Neuron (in vitro differentiated cells): Measurements from ENCODE around the gene DOLPP1.
A peak's percentile ranks its signal among the peaks of the same experiment; 100 is the strongest.
"Not testable (repeated sequence)": the region's sequence is repeated elsewhere in the genome, so short reads cannot be mapped to it uniquely, and the experiment has no call there.

ENCODE experiments used
- H2AFZ ChIP-seq: one replicate; pipeline ENCODE4 v1.6.1; 2013; ENCODE audit warnings: low read depth, mild to moderate bottlenecking, inconsistent platforms, low read length, moderate library complexity
- H3K27me3 ChIP-seq: one replicate; pipeline ENCODE4 v1.6.1; 2013; ENCODE audit warnings: low read length; ENCODE audit not compliant: insufficient read depth
- H3K36me3 ChIP-seq: one replicate; pipeline ENCODE4 v1.6.1; 2013; ENCODE audit warnings: low read length; ENCODE audit not compliant: insufficient read depth
- H3K4me1 ChIP-seq: one replicate; pipeline ENCODE4 v1.6.1; 2013; ENCODE audit warnings: low read length; ENCODE audit not compliant: insufficient read depth
- H3K4me3 ChIP-seq: 2 replicates; pipeline ENCODE4 v1.5.1; 2013; ENCODE audit warnings: mild to moderate bottlenecking, low read length, moderate library complexity
- H3K9me3 ChIP-seq: one replicate; pipeline ENCODE4 v1.6.1; 2013; ENCODE audit warnings: low read length

The DOLPP1 gene, protein sequence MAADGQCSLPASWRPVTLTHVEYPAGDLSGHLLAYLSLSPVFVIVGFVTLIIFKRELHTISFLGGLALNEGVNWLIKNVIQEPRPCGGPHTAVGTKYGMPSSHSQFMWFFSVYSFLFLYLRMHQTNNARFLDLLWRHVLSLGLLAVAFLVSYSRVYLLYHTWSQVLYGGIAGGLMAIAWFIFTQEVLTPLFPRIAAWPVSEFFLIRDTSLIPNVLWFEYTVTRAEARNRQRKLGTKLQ

DNA sequence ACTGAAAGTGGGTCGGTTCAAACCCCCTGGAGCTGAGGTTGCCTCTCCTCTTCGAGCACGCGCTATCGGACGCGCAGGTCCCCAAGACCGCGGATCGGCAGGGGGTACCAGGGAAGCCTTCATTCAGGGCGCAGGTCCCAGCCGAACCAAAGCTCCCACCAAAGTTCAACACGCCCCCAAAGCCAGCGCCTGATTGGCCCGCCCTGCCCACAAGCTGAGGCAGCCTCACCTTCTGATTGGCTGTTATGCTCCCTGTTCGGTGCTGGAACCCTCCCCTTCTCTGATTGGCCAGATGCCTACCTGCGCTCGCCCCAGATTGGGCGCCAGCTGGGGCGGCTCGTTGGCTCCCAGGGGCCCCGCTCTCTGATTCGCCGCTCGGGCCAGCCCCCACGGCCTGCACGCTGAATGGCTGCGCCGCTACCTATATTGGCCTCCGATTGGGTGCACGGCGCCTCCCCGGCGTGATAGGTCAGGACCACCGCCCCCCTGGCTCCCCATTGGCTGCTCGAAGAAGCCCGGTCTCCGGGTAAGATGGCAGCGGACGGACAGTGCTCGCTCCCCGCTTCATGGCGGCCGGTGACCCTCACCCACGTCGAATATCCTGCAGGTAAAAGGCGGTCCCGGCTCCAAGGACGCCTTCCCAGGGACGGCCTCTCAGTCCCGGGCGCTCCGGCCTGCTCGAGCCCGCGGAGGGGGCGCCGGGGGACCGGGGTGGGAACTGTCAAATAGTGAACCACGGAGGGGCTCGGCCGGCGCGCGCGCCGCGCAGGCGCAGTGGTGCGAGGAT lies at the start of gene DOLPP1:
Gene DOLPP1, plus strand, starts transcription at position 511 of the 787 bp plus-strand sequence. Its CDS starts 21 bp downstream, at position 532.
- Histone ChIP-seq H2AFZ (peak within 1 kb of the TSS; percentile 83), H3K9me3 (no peaks in the 10 kb centered on the region), H3K4me1 (peaks cover 19% of the 10 kb centered on the region), H3K27me3 (no peaks in the 10 kb centered on the region), H3K4me3 (peak within 1 kb of the TSS; percentile 67), H3K36me3 (peaks cover 16% of the 10 kb centered on the region)

DNA sequence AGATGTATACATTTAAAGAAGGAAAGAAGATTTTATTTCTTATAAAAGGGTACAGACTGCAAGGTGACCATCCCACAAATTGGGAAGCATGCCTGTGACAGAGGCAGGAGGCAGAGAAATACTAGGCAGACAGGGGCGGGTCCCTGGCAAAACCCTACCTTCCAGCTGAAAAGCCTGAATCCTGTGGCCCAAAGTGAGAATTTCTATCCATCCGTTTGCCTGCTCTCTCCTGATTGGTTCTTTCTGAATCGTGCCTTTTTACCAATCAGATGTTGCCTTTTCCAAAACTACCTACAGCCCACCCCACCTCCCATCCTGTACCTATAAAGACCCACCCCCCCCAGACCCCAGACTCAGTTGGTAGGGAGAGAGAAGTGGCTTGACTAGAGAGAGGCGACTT lies 49.4 kb upstream of the DOLPP1 start:
- Histone ChIP-seq H3K4me1 (peaks cover 28% of the 10 kb centered on the region), H3K9me3 (no peaks in the 10 kb centered on the region), H3K36me3 (no peaks in the 10 kb centered on the region), H3K4me3 (no peak overlapping the region), H2AFZ (no peak overlapping the region), H3K27me3 (no peaks in the 10 kb centered on the region)

DNA sequence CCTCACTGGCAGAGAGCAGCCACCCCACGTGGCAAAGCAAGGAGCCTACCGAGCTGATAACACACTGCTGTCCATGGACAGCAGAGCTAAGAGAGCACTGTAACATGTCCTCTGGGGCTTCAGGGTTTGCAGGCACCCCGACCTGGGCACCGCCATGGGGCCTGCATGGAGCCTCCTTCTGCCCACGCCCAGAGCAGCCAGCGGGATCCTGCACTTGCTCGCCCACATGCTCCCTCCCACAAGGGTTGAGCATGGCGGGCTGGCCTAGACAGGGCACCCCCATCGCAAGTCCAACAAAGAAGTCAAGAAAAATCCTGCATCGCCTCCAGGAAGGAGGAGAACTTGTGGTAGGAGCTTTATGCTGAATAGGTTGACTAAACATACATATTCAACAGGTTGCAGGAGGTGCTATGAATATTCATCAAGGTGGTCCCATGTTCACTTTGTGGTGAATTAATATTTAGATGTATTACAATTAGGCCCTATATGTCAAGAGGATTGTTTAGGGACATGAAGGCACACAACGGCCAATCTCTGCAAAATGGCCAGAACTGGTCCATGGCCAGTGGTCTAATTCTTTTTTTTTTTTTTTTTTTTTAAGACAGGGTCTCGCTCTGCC lies 48.3 kb upstream of the DOLPP1 start:
- no peak overlapping the region for H3K4me3 ChIP-seq
- no peaks in the 10 kb centered on the region for H3K36me3 ChIP-seq
- no peak overlapping the region for H2AFZ ChIP-seq
- peaks cover 24% of the 10 kb centered on the region for H3K4me1 ChIP-seq
- H3K9me3 ChIP-seq: no peaks in the 10 kb centered on the region
- H3K27me3 ChIP-seq: no peaks in the 10 kb centered on the region

DNA sequence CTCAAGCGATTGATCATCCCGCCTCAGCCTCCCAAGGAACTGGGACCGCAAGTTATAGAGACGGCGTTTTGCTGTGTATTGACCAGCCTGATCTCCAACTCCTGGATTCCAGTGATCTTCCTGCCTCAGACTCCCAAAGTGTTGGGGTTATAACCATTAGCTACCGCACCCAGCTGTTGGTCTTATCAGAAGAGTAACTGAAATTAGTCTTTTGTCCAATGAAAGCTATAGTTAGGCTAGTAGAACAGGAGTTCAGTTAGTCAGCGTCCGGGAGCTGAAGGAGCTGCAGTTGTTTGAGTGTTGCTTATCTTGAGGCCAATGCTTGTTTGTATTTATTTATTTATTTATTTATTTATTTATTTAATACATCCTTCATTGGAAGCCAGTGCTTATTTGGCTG lies 47.7 kb upstream of the DOLPP1 start:
- peaks cover 28% of the 10 kb centered on the region for H3K4me1 ChIP-seq

DNA sequence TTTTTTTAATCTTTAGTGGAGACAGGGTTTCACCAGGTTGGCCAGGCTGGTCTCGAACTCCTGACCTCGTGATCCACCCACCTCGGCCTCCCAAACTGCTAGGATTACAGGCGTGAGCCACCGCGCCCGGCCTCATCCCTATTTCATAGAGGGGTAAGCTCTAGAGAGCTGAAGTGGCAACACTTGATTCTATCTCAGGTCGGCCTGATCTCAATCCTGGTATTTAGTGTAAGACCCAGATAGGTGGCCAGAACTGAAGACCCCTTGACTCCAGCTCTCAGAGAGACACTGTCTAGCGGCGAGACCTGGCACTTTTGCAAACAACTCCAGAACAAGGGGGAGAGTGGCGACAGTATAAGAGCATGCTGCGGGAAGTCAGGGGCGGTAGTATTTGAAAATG lies 45.1 kb upstream of the DOLPP1 start:
- H2AFZ ChIP-seq: peak overlapping the region; percentile 86
- not testable (repeated sequence) for H3K27me3 ChIP-seq, H3K9me3 ChIP-seq, H3K36me3 ChIP-seq
- peaks cover 20% of the 10 kb centered on the region for H3K4me1 ChIP-seq
- peak overlapping the region; percentile 39 for H3K4me3 ChIP-seq

More for the DNA sequence above, 47.7 kb upstream of the DOLPP1 start:
- Histone ChIP-seq H3K4me3 (no peak overlapping the region), H2AFZ (no peak overlapping the region), H3K36me3 (no peaks in the 10 kb centered on the region), H3K9me3 (no peaks in the 10 kb centered on the region), H3K27me3 (no peaks in the 10 kb centered on the region)

DNA sequence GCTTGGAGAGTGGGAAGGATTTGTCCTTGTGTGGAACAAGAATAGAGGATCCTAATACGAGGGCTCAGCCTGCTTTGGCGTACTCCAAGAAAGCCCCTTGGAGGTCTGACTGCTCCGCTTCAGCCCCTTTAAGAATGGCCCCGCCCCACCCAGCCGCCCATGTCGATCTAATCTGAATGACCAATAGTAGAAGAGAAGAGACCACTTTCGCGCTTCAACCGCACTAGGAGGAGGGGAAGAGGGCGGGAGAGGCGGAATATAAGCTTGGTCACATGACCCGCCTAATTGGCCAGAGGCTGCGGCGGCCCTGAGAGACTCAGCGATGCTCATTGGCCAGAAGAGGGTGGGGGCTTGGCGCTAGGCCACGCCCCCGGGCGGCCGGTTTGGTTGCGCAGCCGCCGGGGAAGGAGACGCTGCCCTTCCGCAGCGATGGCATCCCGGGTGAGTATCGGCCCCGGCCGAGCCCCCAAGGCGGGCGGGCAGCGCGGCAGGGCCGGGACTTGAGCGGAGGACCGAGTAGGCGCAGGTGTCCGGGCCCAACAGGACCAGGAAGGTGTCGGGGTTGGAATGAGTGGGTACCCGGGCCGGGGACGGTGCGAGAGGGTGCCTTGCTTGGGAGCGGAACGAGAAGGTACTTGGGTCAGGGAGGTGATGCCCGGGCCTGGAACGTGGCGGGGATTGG lies 44.5 kb upstream of the DOLPP1 start, which contains the start of gene MIGA2:
Gene MIGA2, plus strand, starts transcription at position 386 of the 682 bp plus-strand sequence. CDS start 3,969 bp downstream, outside the sequence.
- Histone ChIP-seq H3K27me3 (no peaks in the 10 kb centered on the region), H3K36me3 (peaks cover 6% of the 10 kb centered on the region), H2AFZ (peak within 1 kb of the TSS; percentile 86), H3K9me3 (no peaks in the 10 kb centered on the region), H3K4me3 (peak within 1 kb of the TSS; percentile 81), H3K4me1 (peaks cover 20% of the 10 kb centered on the region)

DNA sequence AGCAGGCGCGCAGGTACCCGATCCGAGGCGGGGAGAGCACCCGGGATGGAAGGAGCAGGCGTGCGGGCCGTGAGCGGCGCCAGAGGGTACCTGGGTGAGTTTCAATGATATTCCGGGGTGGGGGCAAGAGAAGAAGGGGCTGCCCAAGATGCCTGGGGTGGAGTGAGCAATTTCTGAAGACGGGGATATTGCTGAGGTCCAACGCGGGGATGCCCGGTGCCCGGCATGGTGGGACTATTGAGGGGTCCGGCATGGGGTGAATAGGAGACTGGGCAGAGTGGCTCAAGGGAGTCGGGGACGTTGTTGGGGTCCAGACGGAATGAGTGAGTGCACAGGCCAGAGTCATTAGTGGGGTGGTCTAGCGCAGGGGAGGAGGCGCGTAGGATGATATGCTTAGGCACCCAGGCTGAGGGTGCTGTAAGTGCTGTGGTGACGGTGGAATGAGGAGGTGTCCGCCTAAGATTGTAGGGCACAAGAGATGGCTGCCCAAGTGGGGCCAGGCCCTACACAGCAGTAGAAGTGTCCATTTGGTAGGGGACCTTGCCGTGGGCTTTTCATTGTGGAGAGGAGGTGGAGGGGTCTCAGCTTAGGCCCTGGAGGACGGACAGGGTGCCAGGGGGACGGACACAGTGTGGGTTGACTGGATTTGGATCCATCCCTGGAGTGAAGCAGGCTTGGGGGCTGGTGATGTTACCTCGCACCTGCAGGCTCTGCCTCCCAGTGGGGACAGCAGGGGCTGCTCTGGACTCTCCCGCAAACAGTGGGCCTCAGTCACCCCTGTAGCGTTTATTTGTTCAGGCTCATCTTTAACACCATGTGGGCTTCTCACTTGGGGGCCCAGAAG lies 43.8 kb upstream of the DOLPP1 start:
- Histone ChIP-seq H3K27me3 (no peaks in the 10 kb centered on the region), H3K36me3 (peaks cover 13% of the 10 kb centered on the region), H3K4me1 (peaks cover 20% of the 10 kb centered on the region), H3K9me3 (no peaks in the 10 kb centered on the region), H2AFZ (peak overlapping the region; percentile 55), H3K4me3 (peak overlapping the region; percentile 81)

DNA sequence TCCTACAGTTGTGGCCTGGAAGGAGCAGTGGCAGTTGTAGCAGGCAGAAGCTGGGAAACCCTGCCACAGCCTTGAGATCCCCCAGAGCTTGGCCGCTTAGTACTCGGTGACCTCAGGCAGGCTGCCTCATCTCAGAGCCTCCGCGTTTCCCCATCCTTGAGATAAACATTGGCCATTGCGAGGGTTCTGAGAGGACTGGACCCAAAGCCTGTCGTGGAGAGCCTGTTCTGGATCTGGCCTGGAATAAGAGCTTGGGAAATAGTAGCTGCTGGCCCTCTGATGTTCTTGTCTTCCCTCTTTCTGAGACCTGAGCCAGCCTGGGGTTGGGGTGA lies 43.2 kb upstream of the DOLPP1 start:
- H2AFZ ChIP-seq: no peak overlapping the region
- no peaks in the 10 kb centered on the region for H3K27me3 ChIP-seq
- peak overlapping the region; percentile 81 for H3K4me3 ChIP-seq
- peaks cover 16% of the 10 kb centered on the region for H3K4me1 ChIP-seq
- no peaks in the 10 kb centered on the region for H3K9me3 ChIP-seq
- H3K36me3 ChIP-seq: peaks cover 19% of the 10 kb centered on the region

DNA sequence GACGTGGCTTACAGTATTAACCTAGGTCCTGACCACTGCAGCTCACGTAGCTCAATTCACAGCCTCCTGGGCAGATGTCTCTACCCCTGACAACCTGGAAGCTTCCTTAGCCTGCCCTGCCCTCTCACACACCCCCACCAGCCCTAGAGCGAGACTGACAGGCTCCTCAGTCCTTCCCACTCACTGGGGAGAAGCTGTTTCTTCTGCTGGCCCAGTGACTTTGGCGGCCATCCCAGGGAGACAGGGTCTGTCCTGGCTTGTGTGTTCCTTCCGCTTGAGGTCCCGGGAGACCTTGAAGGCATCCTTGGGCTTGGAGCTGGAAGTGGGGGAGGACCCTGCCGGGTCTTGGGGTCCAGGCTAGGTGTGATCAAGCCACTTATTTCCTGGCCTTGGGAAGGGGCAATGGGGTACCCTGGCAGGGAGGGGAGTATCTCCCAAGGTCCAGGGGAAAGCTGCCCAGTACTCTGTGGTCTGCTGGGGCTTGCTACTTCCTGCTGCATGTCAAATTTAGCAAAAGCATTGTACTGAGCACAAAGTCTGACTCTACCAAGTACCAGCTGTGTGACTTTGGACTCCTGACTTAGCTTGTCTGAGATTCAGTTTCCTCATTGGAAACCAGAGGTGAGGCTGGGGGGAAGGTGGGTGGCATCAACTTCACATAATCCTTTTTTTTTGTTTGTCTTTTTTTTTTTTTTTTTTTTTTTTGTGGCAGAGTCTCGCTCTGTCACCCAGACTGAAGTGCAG lies 42.6 kb upstream of the DOLPP1 start:
- Histone ChIP-seq H3K4me3 (peak overlapping the region; percentile 81), H3K27me3 (no peaks in the 10 kb centered on the region), H2AFZ (no peak overlapping the region), H3K4me1 (peaks cover 15% of the 10 kb centered on the region), H3K9me3 (no peaks in the 10 kb centered on the region), H3K36me3 (peaks cover 22% of the 10 kb centered on the region)

DNA sequence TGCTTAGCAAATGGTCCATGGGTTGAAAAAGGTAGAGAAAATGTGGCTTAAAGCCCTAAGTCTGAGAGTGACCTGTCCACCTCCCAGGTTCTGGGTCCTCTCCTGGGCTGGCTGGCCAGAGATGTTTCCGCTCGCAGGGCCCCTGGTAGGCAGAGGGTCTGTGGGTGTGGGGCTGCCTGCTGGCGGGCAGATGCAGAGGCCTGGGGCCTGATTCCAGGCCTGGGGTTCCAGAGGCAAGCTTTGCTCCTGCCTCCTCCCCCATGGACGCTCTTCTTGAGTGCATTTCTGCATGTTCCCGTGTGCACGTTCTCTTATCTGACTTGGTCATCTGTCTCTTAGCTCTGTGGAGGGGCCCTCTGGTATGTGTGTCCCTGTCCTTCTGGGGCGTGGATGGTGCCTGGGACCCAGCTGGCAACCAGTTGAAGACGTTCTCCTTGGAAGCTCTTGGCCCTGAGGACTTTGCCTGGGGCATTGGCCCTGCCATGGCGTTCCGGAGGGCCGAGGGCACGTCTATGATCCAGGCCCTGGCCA lies 40.7 kb upstream of the DOLPP1 start:
- H3K4me3 ChIP-seq: no peak overlapping the region
- no peaks in the 10 kb centered on the region for H3K27me3 ChIP-seq
- H3K36me3 ChIP-seq: peaks cover 28% of the 10 kb centered on the region
- H3K4me1 ChIP-seq: peaks cover 15% of the 10 kb centered on the region
- no peak overlapping the region for H2AFZ ChIP-seq
- H3K9me3 ChIP-seq: no peaks in the 10 kb centered on the region

DNA sequence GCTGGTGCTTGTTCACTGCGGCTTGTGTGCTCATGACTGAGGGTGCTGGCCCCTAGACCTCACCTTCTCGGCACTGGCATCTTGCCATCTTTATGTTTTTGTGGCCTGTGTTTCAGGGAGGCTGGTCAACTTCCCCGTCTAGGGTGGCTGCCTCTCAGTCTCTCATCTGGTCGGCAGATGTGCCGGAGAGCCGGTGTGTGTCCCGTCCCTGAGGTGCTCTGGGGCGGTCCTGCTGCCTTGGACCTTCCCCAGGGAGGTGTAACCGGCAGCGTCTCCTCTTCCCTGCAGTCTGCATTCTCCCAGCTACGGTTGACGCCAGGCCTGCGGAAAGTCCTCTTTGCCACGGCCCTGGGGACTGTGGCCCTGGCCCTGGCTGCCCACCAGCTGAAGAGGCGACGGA lies 38.9 kb upstream of the DOLPP1 start:
- Histone ChIP-seq H2AFZ (no peak overlapping the region), H3K4me3 (no peak overlapping the region), H3K4me1 (peaks cover 10% of the 10 kb centered on the region), H3K9me3 (no peaks in the 10 kb centered on the region), H3K36me3 (peaks cover 30% of the 10 kb centered on the region), H3K27me3 (no peaks in the 10 kb centered on the region)
